ENCODE measurements around the gene FOXA2.

Gene FOXA2

GRCh38 chr20:22536141-22536828 is 48.1 kb downstream of the FOXA2 start:
- no peak for DNase-seq

- DNase-seq = no peak
Measured at GRCh38 chr20:22535483-22535882, 48.9 kb downstream of the FOXA2 start.

- DNase-seq = no peak
Measured at GRCh38 chr20:22533823-22534751, 50.3 kb downstream of the FOXA2 start.

- no peak for DNase-seq
Measured at GRCh38 chr20:22532598-22532997, 51.8 kb downstream of the FOXA2 start.

GRCh38 chr20:22531756-22532155 is 52.6 kb downstream of the FOXA2 start:
- no peak for DNase-seq

- DNase-seq = no peak
Measured at GRCh38 chr20:22531056-22531615, 53.2 kb downstream of the FOXA2 start.

All from activated CD4-positive, alpha-beta T cell treated with anti-CD3 and anti-CD28 coated beads, Interleukin-2, amount 50 U/mL, for 16 hours (primary cell).